Measurements from ENCODE around the gene KLHDC4.

Gene KLHDC4

GRCh38 chr16:87698676-87699199 is 67.0 kb downstream of the KLHDC4 start:
- DNase-seq (ENCODE audit: low read depth) = no peak

- DNase-seq (ENCODE audit: low read depth) = no peak
Observed at GRCh38 chr16:87698241-87698640, 67.5 kb downstream of the KLHDC4 start.

- no peak for DNase-seq (ENCODE audit: low read depth)
Observed at GRCh38 chr16:87697792-87698191, 68.0 kb downstream of the KLHDC4 start.

GRCh38 chr16:87697256-87697655 is 68.5 kb downstream of the KLHDC4 start:
- DNase-seq (ENCODE audit: low read depth) = no peak

- no peak for DNase-seq (ENCODE audit: low read depth)
Observed at GRCh38 chr16:87696726-87697125, 69.1 kb downstream of the KLHDC4 start.

GRCh38 chr16:87695534-87695933 is 70.3 kb downstream of the KLHDC4 start:
- DNase-seq (ENCODE audit: low read depth) = no peak

- no peak for DNase-seq (ENCODE audit: low read depth)
Observed at GRCh38 chr16:87694441-87695125, 71.2 kb downstream of the KLHDC4 start.

GRCh38 chr16:87693827-87694226 is 72.0 kb downstream of the KLHDC4 start:
- no peak for DNase-seq (ENCODE audit: low read depth)

- DNase-seq (ENCODE audit: low read depth) = no peak
Observed at GRCh38 chr16:87692756-87693155, 73.0 kb downstream of the KLHDC4 start.

- DNase-seq (ENCODE audit: low read depth) = no peak
Observed at GRCh38 chr16:87692176-87692575, 73.6 kb downstream of the KLHDC4 start.

GRCh38 chr16:87691686-87692079 is 74.1 kb downstream of the KLHDC4 start:
- no peak for DNase-seq (ENCODE audit: low read depth)

GRCh38 chr16:87690911-87691685 is 74.7 kb downstream of the KLHDC4 start:
- no peak for DNase-seq (ENCODE audit: low read depth)

GRCh38 chr16:87689956-87690465 is 75.8 kb downstream of the KLHDC4 start:
- DNase-seq (ENCODE audit: low read depth) = no peak

GRCh38 chr16:87688876-87689815 is 76.6 kb downstream of the KLHDC4 start:
- no peak for DNase-seq (ENCODE audit: low read depth)

- no peak for DNase-seq (ENCODE audit: low read depth)
Observed at GRCh38 chr16:87687998-87688529, 77.7 kb downstream of the KLHDC4 start.

GRCh38 chr16:87687126-87687910 is 78.5 kb downstream of the KLHDC4 start:
- no peak for DNase-seq (ENCODE audit: low read depth)

- no peak for DNase-seq (ENCODE audit: low read depth)
Observed at GRCh38 chr16:87686697-87687096, 79.1 kb downstream of the KLHDC4 start.

GRCh38 chr16:87685766-87686165 is 80.0 kb downstream of the KLHDC4 start:
- DNase-seq (ENCODE audit: low read depth) = no peak

GRCh38 chr16:87685405-87685755 is 80.4 kb downstream of the KLHDC4 start:
- no peak for DNase-seq (ENCODE audit: low read depth)

GRCh38 chr16:87684711-87685404 is 80.9 kb downstream of the KLHDC4 start:
- no peak for DNase-seq (ENCODE audit: low read depth)
